Measurements from ENCODE around the gene SMAD5. TPM values are rescaled to one million over a fixed set of nuclear protein-coding genes. Genes with fewer than 3 reads are reported as not detected.

The SMAD5 gene
- total and polyA plus RNA-seq, 12 donors: 6.4 to 76.6 (median 46.2) TPM

- Histone ChIP-seq H3K4me1 (replicated peaks in 1 of 2) (peaks cover 5 to 24% of the 10 kb centered on the region in 2 donors), H3K9me3 (replicated peaks in 1 of 3) (no peaks in the 10 kb centered on the region), H3K27ac (peak overlapping the region in 4 of 5 donors; percentile 38 to 92 (median 74)), H3K4me3 (peak overlapping the region in 1 of 4 donors; percentile 25), H3K27me3 (no peaks in the 10 kb centered on the region), H3K36me3 (replicated peaks in 1 of 2) (no peaks in the 10 kb centered on the region)
- TF ChIP-seq POLR2A (IDR thresholded peaks at IDR 0.05): no peak
- no peak for TF ChIP-seq CTCF (IDR thresholded peaks at IDR 0.05)
- peak; percentile 81 to 95 (median 92) for DNase-seq
- WGBS, 4 donors: 33 to 43% (median 37%) methylated on average over 16 of the region's 16 CpGs
- intact Hi-C loops (cut with DNase I): loop anchor here in 1 of 2 donors (10.0 kb wide), 1 partner anchor 143 kb away; no protein-coding TSS in a partner anchor
Measured at GRCh38 chr5:136087961-136088871, 44.4 kb upstream of the SMAD5 start.

GRCh38 chr5:136089791-136090190 is 42.9 kb upstream of the SMAD5 start:
- DNase-seq: peak; percentile 59 to 86 (median 75)
- intact Hi-C loops (cut with DNase I): loop anchor here (10.0 kb wide), 2 partner anchors 85 to 145 kb away; no protein-coding TSS in a partner anchor
- Histone ChIP-seq H3K4me1 (replicated peaks in 1 of 2) (peaks cover 5 to 24% of the 10 kb centered on the region in 2 donors), H3K36me3 (replicated peaks in 1 of 2) (no peaks in the 10 kb centered on the region), H3K9me3 (replicated peaks in 1 of 3) (no peaks in the 10 kb centered on the region), H3K27ac (peak overlapping the region in 1 of 5 donors; percentile 92), H3K4me3 (no peak overlapping the region), H3K27me3 (no peaks in the 10 kb centered on the region)
- 16 to 28% (median 22%) methylated on average over 7 of the region's 7 CpGs for WGBS, 4 donors
- no peak for TF ChIP-seq CTCF (IDR thresholded peaks at IDR 0.05)
- no peak for TF ChIP-seq POLR2A (IDR thresholded peaks at IDR 0.05)

- intact Hi-C loops (cut with DNase I): loop anchor here in 1 of 2 donors (10.0 kb wide), 1 partner anchor 84 kb away; no protein-coding TSS in a partner anchor
Measured at GRCh38 chr5:136090319-136090718, 42.3 kb upstream of the SMAD5 start.

GRCh38 chr5:136094189-136094912 is 38.3 kb upstream of the SMAD5 start:
- Histone ChIP-seq H3K27me3 (no peaks in the 10 kb centered on the region), H3K4me1 (replicated peaks in 1 of 2) (peaks cover 0 to 11% of the 10 kb centered on the region in 2 donors), H3K9me3 (replicated peaks in 1 of 3) (no peaks in the 10 kb centered on the region), H3K4me3 (no peak overlapping the region), H3K36me3 (replicated peaks in 1 of 2) (no peaks in the 10 kb centered on the region), H3K27ac (no peak overlapping the region)
- no peak for TF ChIP-seq CTCF (IDR thresholded peaks at IDR 0.05)
- TF ChIP-seq POLR2A (IDR thresholded peaks at IDR 0.05): no peak
- intact Hi-C loops (cut with DNase I): loop anchor here in 1 of 2 donors (10.0 kb wide), 1 partner anchor 80 kb away; no protein-coding TSS in a partner anchor
- DNase-seq: no peak
- WGBS, 4 donors: 65 to 80% (median 73%) methylated on average over 3 of the region's 3 CpGs

More at GRCh38 chr5:136090319-136090718, 42.3 kb upstream of the SMAD5 start:
- DNase-seq: no peak
- Histone ChIP-seq H3K4me3 (no peak overlapping the region), H3K36me3 (replicated peaks in 1 of 2) (no peaks in the 10 kb centered on the region), H3K27me3 (no peaks in the 10 kb centered on the region), H3K9me3 (replicated peaks in 1 of 3) (no peaks in the 10 kb centered on the region), H3K4me1 (replicated peaks in 1 of 2) (peaks cover 5 to 24% of the 10 kb centered on the region in 2 donors), H3K27ac (no peak overlapping the region)
- WGBS, 4 donors: 94 to 99% (median 95%) methylated on average over 4 of the region's 4 CpGs
- TF ChIP-seq POLR2A (IDR thresholded peaks at IDR 0.05): no peak
